Effector memory CD4-positive, alpha-beta T cell (primary cell): ENCODE measurements around the gene ARHGAP15.

Experiments used
- DNase-seq, 3 donors: peaks; one replicate each; pipeline ENCODE4 v3.0.0-alpha.2; 2020
- H3K27ac ChIP-seq: 2 replicates; pipeline ENCODE4 v1.7.0; 2013; ENCODE audit warnings: mild to moderate bottlenecking, low read length, moderate library complexity; ENCODE audit not compliant: insufficient read depth, poor library complexity, severe bottlenecking
- H3K27me3 ChIP-seq: replicated peaks from 2 replicates; pipeline ENCODE4 v1.7.0; 2013; ENCODE audit warnings: mild to moderate bottlenecking, low read length; ENCODE audit not compliant: insufficient read depth, control insufficient read depth, poor library complexity, severe bottlenecking
- H3K36me3 ChIP-seq: 2 replicates; pipeline ENCODE4 v1.7.0; 2013; ENCODE audit warnings: mild to moderate bottlenecking, low read length, moderate library complexity; ENCODE audit not compliant: control insufficient read depth, insufficient read depth
- H3K4me1 ChIP-seq: 2 replicates; pipeline ENCODE4 v1.7.0; 2013; ENCODE audit warnings: low read length, mild to moderate bottlenecking; ENCODE audit not compliant: control insufficient read depth, insufficient read depth, poor library complexity, severe bottlenecking
- H3K4me3 ChIP-seq: 2 replicates; pipeline ENCODE4 v1.7.0; 2013; ENCODE audit warnings: low read length, low read depth, mild to moderate bottlenecking; ENCODE audit not compliant: insufficient read depth, poor library complexity, severe bottlenecking
- H3K9me3 ChIP-seq: 2 replicates; pipeline ENCODE4 v1.7.0; 2013; ENCODE audit warnings: mild to moderate bottlenecking, low read length, moderate library complexity; ENCODE audit not compliant: control insufficient read depth

The ARHGAP15 gene

DNA sequence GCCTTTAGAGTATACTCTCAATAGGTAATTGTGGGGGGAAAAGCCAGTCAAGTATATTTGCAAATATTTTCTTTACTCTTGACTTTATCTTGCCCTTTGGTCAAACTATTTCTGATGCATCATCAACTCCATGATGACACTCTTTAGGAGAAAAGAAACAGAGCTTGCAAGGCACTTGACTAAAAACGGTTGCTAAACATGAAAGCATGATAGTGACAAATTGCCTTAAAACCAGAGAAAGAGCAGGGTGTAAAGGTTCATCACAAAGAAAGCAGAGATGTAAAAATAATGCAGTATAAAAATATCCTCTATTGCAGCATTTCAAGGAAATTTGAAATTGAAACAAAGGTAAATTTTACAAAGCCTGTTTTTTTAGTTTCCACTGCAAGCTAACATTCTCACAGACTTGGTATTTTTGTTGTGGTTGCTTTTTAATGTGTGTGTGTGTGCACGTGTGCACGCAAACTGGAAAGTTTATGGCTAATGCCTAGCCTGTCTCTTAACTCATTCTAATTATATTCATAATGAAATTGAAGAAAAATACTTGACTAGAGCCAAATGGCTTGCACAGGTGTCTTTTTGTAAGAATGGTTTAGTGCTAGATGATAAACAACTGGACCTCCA lies 503.6 kb downstream of the ARHGAP15 start:
- Histone ChIP-seq H3K4me3 (no peak overlapping the region), H3K27me3 (no peaks in the 10 kb centered on the region), H3K9me3 (no peaks in the 10 kb centered on the region), H3K36me3 (peaks cover 49% of the 10 kb centered on the region), H3K4me1 (no peaks in the 10 kb centered on the region), H3K27ac (no peak overlapping the region)
- no peak for DNase-seq

GRCh38 chr2:143633419-143633818 lies 504.2 kb downstream of the ARHGAP15 start:
- Histone ChIP-seq H3K9me3 (no peaks in the 10 kb centered on the region), H3K27ac (no peak overlapping the region), H3K27me3 (no peaks in the 10 kb centered on the region), H3K36me3 (peaks cover 43% of the 10 kb centered on the region), H3K4me1 (no peaks in the 10 kb centered on the region), H3K4me3 (no peak overlapping the region)
- DNase-seq, result no peak

DNA sequence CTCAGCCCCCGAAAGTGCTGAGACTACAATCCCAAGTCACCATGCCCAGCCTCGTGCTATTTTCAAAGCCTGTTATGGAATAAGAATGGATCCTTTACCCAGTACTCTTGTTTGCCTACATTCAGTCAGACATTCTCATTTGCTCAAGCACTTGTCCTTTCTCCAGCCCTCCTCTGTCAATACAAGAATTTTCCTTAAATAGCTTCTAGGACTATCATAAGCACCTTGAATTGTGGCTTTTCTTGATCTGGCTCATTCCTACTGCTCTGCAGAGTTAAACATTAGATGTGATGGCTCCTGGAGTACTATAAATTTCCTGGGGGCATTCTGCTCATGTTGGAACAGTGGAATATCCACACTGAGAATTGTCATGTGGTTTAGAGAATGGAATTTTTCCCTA lies 506.1 kb downstream of the ARHGAP15 start:
- DNase-seq, result no peak
- Histone ChIP-seq H3K36me3 (peaks cover 41% of the 10 kb centered on the region), H3K27me3 (no peaks in the 10 kb centered on the region), H3K27ac (no peak overlapping the region), H3K9me3 (no peaks in the 10 kb centered on the region), H3K4me1 (no peaks in the 10 kb centered on the region), H3K4me3 (no peak overlapping the region)

DNA sequence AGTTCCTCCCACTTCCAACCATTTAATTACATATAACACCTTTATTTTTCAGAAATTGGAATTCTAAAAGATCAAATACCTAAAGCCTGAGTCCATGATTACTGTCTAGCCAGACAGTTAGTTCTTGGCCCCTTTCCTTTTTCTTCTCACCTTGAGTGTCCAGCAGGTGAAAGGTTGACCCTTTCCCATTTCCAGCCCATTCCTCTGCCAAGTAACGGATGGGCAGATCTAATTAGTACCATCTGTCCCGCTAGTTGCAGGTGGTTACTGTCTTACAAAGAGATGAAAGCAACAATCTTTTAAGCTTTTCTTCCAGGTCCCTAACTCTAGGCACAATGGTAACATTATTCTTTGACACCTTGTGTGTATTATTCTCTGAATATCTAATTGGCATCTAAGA lies 506.7 kb downstream of the ARHGAP15 start:
- peaks cover 41% of the 10 kb centered on the region for H3K36me3 ChIP-seq
- no peaks in the 10 kb centered on the region for H3K9me3 ChIP-seq
- DNase-seq, result no peak
- H3K4me3 ChIP-seq, result no peak overlapping the region
- H3K27me3 ChIP-seq, result no peaks in the 10 kb centered on the region
- H3K4me1 ChIP-seq, result no peaks in the 10 kb centered on the region
- no peak overlapping the region for H3K27ac ChIP-seq

GRCh38 chr2:143640826-143641225 lies 511.6 kb downstream of the ARHGAP15 start:
- H3K27me3 ChIP-seq, result no peaks in the 10 kb centered on the region
- no peak overlapping the region for H3K27ac ChIP-seq
- H3K4me1 ChIP-seq, result no peaks in the 10 kb centered on the region
- H3K9me3 ChIP-seq, result no peaks in the 10 kb centered on the region
- no peak overlapping the region for H3K4me3 ChIP-seq
- DNase-seq, result no peak
- peaks cover 33% of the 10 kb centered on the region for H3K36me3 ChIP-seq

GRCh38 chr2:143645921-143646645 lies 516.9 kb downstream of the ARHGAP15 start:
- Histone ChIP-seq H3K36me3 (peaks cover 27% of the 10 kb centered on the region), H3K27me3 (no peaks in the 10 kb centered on the region), H3K27ac (no peak overlapping the region), H3K4me1 (no peaks in the 10 kb centered on the region), H3K4me3 (no peak overlapping the region), H3K9me3 (no peaks in the 10 kb centered on the region)
- DNase-seq, result no peak

GRCh38 chr2:143649226-143649740 lies 520.1 kb downstream of the ARHGAP15 start:
- Histone ChIP-seq H3K27me3 (no peaks in the 10 kb centered on the region), H3K36me3 (peaks cover 18% of the 10 kb centered on the region), H3K4me1 (no peaks in the 10 kb centered on the region)

DNA sequence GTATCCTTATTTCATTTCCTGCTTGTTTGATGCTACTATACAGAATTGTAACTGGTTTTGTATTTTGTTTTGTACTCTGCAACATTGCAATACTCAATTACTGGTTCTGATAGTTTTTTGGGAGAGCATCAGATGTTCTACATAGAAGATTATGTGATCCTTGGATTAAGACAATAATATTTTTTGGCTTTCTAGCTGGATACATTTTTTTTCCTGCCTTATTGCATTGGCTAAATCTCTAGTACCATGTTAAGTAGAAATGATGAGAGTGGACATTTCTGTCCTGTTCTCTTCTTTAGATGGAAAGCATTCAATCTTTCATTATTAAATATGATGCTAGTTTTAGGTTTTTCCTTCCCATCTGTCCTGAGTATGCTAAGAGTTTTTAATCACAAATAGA lies 523.5 kb downstream of the ARHGAP15 start:
- no peak overlapping the region for H3K27ac ChIP-seq
- peaks cover 11% of the 10 kb centered on the region for H3K36me3 ChIP-seq
- no peak for DNase-seq
- peaks cover 4% of the 10 kb centered on the region for H3K4me1 ChIP-seq
- H3K4me3 ChIP-seq, result no peak overlapping the region
- no peaks in the 10 kb centered on the region for H3K27me3 ChIP-seq
- H3K9me3 ChIP-seq, result peaks cover 5% of the 10 kb centered on the region

More at GRCh38 chr2:143649226-143649740, 520.1 kb downstream of the ARHGAP15 start:
- no peak for DNase-seq
- Histone ChIP-seq H3K27ac (no peak overlapping the region), H3K4me3 (no peak overlapping the region), H3K9me3 (peaks cover 5% of the 10 kb centered on the region)

- Histone ChIP-seq H3K27me3 (no peaks in the 10 kb centered on the region), H3K4me1 (no peaks in the 10 kb centered on the region), H3K36me3 (no peaks in the 10 kb centered on the region), H3K27ac (no peak overlapping the region), H3K4me3 (no peak overlapping the region), H3K9me3 (no peaks in the 10 kb centered on the region)
- DNase-seq, result no peak
Measured at GRCh38 chr2:143668234-143668633, 539.0 kb downstream of the ARHGAP15 start.

GRCh38 chr2:143674051-143674450 lies 544.8 kb downstream of the ARHGAP15 start:
- H3K27me3 ChIP-seq, result no peaks in the 10 kb centered on the region
- H3K9me3 ChIP-seq, result no peaks in the 10 kb centered on the region
- H3K4me1 ChIP-seq, result no peaks in the 10 kb centered on the region
- no peak for DNase-seq
- H3K36me3 ChIP-seq, result peaks cover 11% of the 10 kb centered on the region
- H3K27ac ChIP-seq, result no peak overlapping the region
- no peak overlapping the region for H3K4me3 ChIP-seq
